ENCODE data around the gene GPR55. TPM values are rescaled to one million over a fixed set of nuclear protein-coding genes. Genes with fewer than 3 reads are reported as not detected.

Gene GPR55
- total RNA-seq, 1 experiment from 2014 or later: not detected

DNA sequence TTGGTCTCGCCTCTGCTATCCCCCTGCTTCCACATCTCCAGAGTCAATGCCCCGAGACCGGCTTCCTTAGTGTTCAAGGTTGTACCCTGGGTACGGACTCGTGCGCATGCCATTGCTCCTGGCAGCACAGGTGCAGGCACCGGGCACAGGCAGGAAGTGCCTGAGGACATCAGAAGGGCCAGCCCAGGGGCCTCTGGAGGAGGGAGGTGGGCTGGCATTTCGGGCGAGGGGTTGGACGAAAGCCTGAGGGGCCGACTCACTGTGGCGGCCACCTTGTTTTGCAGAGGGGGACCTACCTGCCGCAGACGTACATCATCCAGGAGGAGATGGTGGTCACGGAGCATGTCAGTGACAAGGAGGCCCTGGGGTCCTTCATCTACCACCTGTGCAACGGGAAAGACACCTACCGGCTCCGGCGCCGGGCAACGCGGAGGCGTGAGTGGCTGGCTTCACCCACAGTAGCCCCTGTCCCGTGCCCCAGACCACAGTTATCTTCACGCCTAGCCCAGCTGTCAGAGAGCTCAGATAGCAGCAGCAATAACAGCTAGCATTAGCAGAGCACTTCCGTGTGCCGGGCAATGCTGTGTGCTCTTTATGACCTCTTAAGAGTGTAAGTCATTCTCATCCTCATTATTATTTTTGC lies 47.8 kb downstream of the GPR55 start:
- Mint-ChIP-seq H3K4me3 (no peak overlapping the region), H3K27ac (no peak overlapping the region), H3K36me3 (peaks cover 62% of the 10 kb centered on the region), H3K9me3 (no peaks in the 10 kb centered on the region), H3K27me3 (ENCODE audit: low read depth) (no peaks in the 10 kb centered on the region), H3K4me1 (peaks cover 9% of the 10 kb centered on the region)
- CTCF ChIA-PET: interaction anchor here (1.0 kb wide), 1 partner anchor 12 kb away, joined by 4 read pairs; the partner anchor contains the start of gene ITM2C
- TF ChIP-seq, protein P1, sequence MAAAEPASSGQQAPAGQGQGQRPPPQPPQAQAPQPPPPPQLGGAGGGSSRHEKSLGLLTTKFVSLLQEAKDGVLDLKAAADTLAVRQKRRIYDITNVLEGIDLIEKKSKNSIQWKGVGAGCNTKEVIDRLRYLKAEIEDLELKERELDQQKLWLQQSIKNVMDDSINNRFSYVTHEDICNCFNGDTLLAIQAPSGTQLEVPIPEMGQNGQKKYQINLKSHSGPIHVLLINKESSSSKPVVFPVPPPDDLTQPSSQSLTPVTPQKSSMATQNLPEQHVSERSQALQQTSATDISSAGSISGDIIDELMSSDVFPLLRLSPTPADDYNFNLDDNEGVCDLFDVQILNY (CRISPR knock-in tag; IDR thresholded peaks at IDR 0.05): no peak
- no peak for TF ChIP-seq ZNF396 (CRISPR knock-in tag; IDR thresholded peaks at IDR 0.05; ENCODE audit: borderline replicate concordance)
- TF ChIP-seq, protein P2, sequence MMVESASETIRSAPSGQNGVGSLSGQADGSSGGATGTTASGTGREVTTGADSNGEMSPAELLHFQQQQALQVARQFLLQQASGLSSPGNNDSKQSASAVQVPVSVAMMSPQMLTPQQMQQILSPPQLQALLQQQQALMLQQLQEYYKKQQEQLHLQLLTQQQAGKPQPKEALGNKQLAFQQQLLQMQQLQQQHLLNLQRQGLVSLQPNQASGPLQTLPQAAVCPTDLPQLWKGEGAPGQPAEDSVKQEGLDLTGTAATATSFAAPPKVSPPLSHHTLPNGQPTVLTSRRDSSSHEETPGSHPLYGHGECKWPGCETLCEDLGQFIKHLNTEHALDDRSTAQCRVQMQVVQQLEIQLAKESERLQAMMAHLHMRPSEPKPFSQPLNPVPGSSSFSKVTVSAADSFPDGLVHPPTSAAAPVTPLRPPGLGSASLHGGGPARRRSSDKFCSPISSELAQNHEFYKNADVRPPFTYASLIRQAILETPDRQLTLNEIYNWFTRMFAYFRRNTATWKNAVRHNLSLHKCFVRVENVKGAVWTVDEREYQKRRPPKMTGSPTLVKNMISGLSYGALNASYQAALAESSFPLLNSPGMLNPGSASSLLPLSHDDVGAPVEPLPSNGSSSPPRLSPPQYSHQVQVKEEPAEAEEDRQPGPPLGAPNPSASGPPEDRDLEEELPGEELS (CRISPR knock-in tag; IDR thresholded peaks at IDR 0.05): no peak
- ATAC-seq: no peak
- POLR2A ChIA-PET: interaction anchor here (1.3 kb wide), 1 partner anchor 11 kb away, joined by 3 read pairs; no protein-coding TSS in a partner anchor
- DNase-seq (ENCODE audit: low spot score): peak; percentile 5

DNA sequence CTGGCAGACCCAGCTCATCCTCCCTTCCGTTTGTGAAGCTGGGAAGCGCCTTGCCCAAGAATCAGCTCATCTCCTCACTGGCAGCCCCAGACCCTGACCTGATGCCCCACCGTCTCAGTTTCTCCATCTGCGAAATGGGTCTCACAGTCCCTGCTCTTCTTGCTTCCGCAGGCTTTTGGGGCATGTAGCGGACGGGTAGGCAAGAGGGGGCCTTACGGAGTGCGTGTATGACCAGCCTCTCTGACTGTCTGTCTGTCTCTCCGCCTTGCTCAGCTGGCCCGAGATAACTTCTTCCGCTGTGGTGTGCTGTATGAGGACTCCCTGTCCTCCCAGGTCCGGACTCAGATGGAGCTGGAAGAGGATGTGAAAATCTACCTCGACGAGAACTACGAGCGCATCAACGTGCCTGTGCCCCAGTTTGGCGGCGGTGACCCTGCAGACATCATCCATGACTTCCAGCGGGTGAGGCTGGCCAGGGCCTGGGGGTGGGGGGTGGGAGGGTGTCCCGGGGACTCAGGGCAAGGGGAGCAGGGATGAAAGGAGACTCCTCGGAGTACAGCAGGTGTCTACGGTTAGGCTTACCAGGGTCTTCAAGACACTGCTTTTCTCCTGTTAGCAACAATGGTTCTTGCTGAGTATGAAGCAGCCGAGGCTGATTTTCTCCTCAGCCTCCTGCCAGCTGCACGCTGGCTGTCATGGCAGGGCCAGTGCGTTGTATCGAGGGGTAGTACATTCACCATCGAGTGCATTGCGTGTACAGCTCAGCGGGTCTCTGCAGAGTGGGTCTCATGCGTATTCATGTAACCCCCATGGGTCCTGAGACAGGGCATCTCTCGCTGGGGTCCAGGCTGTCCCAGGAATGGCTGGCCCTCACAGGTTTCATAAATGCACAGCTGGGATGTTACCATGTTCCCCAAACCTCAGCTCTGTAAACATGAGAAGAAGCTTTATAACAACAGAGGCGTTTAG lies 49.4 kb downstream of the GPR55 start:
- CTCF ChIA-PET: interaction anchor here (0.9 to 1.9 kb wide), 5 partner anchors 10 to 51 kb away, joined by 3 to 8 read pairs (median 3); no protein-coding TSS in a partner anchor
- H3K27me3 Mint-ChIP-seq (ENCODE audit: low read depth): no peaks in the 10 kb centered on the region
- POLR2A ChIA-PET: interaction anchor here (1.3 kb wide), 1 partner anchor 10 kb away, joined by 3 read pairs; no protein-coding TSS in a partner anchor
- H3K4me1 Mint-ChIP-seq: peaks cover 22% of the 10 kb centered on the region
- peak; percentile 8 for DNase-seq (ENCODE audit: low spot score)
- H3K36me3 Mint-ChIP-seq: peaks cover 59% of the 10 kb centered on the region
- no peak overlapping the region for H3K27ac Mint-ChIP-seq
- H3K9me3 Mint-ChIP-seq: no peaks in the 10 kb centered on the region
- TF ChIP-seq, protein P3, sequence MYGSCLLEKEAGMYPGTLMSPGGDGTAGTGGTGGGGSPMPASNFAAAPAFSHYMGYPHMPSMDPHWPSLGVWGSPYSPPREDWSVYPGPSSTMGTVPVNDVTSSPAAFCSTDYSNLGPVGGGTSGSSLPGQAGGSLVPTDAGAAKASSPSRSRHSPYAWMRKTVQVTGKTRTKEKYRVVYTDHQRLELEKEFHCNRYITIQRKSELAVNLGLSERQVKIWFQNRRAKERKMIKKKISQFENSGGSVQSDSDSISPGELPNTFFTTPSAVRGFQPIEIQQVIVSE (CRISPR knock-in tag; IDR thresholded peaks at IDR 0.05; ENCODE audit: borderline replicate concordance): no peak
- TF ChIP-seq ZNF138 (CRISPR knock-in tag; conservative IDR thresholded peaks at IDR 0.05): no peak
- TF ChIP-seq, protein P4, sequence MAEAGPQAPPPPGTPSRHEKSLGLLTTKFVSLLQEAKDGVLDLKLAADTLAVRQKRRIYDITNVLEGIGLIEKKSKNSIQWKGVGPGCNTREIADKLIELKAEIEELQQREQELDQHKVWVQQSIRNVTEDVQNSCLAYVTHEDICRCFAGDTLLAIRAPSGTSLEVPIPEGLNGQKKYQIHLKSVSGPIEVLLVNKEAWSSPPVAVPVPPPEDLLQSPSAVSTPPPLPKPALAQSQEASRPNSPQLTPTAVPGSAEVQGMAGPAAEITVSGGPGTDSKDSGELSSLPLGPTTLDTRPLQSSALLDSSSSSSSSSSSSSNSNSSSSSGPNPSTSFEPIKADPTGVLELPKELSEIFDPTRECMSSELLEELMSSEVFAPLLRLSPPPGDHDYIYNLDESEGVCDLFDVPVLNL (CRISPR knock-in tag; IDR thresholded peaks at IDR 0.05; ENCODE audit: borderline replicate concordance, low read depth): no peak
- TF ChIP-seq, protein P1 (CRISPR knock-in tag; IDR thresholded peaks at IDR 0.05): no peak
- TF ChIP-seq GTF2I (CRISPR knock-in tag; conservative IDR thresholded peaks at IDR 0.05): no peak
- TF ChIP-seq NR2C2 (CRISPR knock-in tag; IDR thresholded peaks at IDR 0.05): no peak
- TF ChIP-seq ZBTB21 (CRISPR knock-in tag; IDR thresholded peaks at IDR 0.05; ENCODE audit: borderline replicate concordance): no peak
- TF ChIP-seq, protein P5, sequence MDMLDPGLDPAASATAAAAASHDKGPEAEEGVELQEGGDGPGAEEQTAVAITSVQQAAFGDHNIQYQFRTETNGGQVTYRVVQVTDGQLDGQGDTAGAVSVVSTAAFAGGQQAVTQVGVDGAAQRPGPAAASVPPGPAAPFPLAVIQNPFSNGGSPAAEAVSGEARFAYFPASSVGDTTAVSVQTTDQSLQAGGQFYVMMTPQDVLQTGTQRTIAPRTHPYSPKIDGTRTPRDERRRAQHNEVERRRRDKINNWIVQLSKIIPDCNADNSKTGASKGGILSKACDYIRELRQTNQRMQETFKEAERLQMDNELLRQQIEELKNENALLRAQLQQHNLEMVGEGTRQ (CRISPR knock-in tag; IDR thresholded peaks at IDR 0.05): no peak
- TF ChIP-seq, protein P6, sequence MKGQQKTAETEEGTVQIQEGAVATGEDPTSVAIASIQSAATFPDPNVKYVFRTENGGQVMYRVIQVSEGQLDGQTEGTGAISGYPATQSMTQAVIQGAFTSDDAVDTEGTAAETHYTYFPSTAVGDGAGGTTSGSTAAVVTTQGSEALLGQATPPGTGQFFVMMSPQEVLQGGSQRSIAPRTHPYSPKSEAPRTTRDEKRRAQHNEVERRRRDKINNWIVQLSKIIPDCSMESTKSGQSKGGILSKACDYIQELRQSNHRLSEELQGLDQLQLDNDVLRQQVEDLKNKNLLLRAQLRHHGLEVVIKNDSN (CRISPR knock-in tag; IDR thresholded peaks at IDR 0.05): no peak
- no peak for TF ChIP-seq ZNF219 (CRISPR knock-in tag; IDR thresholded peaks at IDR 0.05; ENCODE audit: borderline replicate concordance)
- TF ChIP-seq, protein P2 (CRISPR knock-in tag; IDR thresholded peaks at IDR 0.05): no peak
- TF ChIP-seq NR3C1 (CRISPR knock-in tag; conservative IDR thresholded peaks at IDR 0.05; ENCODE audit: low read depth): no peak
- no peak for TF ChIP-seq TEAD1 (CRISPR knock-in tag; IDR thresholded peaks at IDR 0.05)
- no peak for TF ChIP-seq MXD4 (CRISPR knock-in tag; IDR thresholded peaks at IDR 0.05; ENCODE audit: borderline replicate concordance)
- no peak for ATAC-seq
- H3K4me3 Mint-ChIP-seq: no peak overlapping the region

Measured in WTC11 (cell line).